Kidney (tissue), 14 donors: ENCODE results near the gene SNX11. TPM values are rescaled to one million over a fixed set of nuclear protein-coding genes. Genes with fewer than 3 reads are reported as not detected.
A peak's percentile ranks its signal among the peaks of the same experiment; 100 is the strongest.

ENCODE experiments used
- DNase-seq, 5 donors: peaks; one replicate each; pipeline ENCODE4 v3.0.0-alpha.2; 2013 to 2020
- FAIRE-seq: peaks from 2 replicates; lab custom pipeline; 2012; peaks lifted over from hg19 to GRCh38; lab: Jason Lieb, UNC
- H3K27ac ChIP-seq, 2 donors: one replicate each; pipeline ENCODE4 v1.7.0; 2013; ENCODE audit warnings: low read depth in 2 of 2, low read length in 2 of 2, inconsistent platforms in 1 of 2
- H3K27me3 ChIP-seq: one replicate; pipeline ENCODE4 v1.7.1; 2013; ENCODE audit warnings: low read length, inconsistent platforms; ENCODE audit not compliant: control insufficient read depth, insufficient read depth
- H3K36me3 ChIP-seq, 3 donors: one replicate each; pipeline versions ENCODE4 v1.7.0 to v1.7.1; 2013; ENCODE audit warnings: low read length in 3 of 3, control low read depth in 1 of 3, inconsistent platforms in 1 of 3; ENCODE audit not compliant: insufficient read depth in 3 of 3, control insufficient read depth in 2 of 3
- H3K4me1 ChIP-seq, 3 donors: one replicate each; pipeline versions ENCODE4 v1.7.0 to v1.7.1; 2013; ENCODE audit warnings: low read length in 3 of 3, inconsistent platforms in 1 of 3, low read depth in 1 of 3; ENCODE audit not compliant: control insufficient read depth in 2 of 3, insufficient read depth in 2 of 3
- H3K4me3 ChIP-seq, 3 donors: one replicate each; pipeline versions ENCODE4 v1.7.0 to v1.8.1; 2013; ENCODE audit warnings: low read length in 3 of 3, control low read depth in 1 of 3, inconsistent platforms in 1 of 3
- H3K9ac ChIP-seq, 3 donors: one replicate each; pipeline versions ENCODE4 v1.7.0 to v1.7.1; 2013; ENCODE audit warnings: low read length in 3 of 3, control low read depth in 1 of 3, inconsistent platforms in 1 of 3
- H3K9me3 ChIP-seq, 3 donors: one replicate each; pipeline versions ENCODE4 v1.7.0 to v1.7.1; 2013; ENCODE audit warnings: low read length in 3 of 3, control low read depth in 1 of 3, inconsistent platforms in 1 of 3; ENCODE audit not compliant: control insufficient read depth in 2 of 3, insufficient read depth in 1 of 3
- intact Hi-C: fragments of 100-400 bp; cut with DNase I; formaldehyde crosslinking; loops from one replicate; pipeline ENCODE4 v1.11.1; 2022
- polyA plus RNA-seq: library from polyadenylated mRNA; stranded (reverse); fragments of 350-450 nt; fragmentation: Illumina TruSeq; extraction: RNeasy Lipid Tissue Mini Kit (QIAGEN cat#74804); gene quantifications from one replicate; pipeline ENCODE4 v1.2.3, GENCODE V29; 2014; ENCODE audit warnings: low read depth, low replicate concordance; ENCODE audit not compliant: insufficient read depth
- total RNA-seq: library from RNA; stranded (reverse); fragmentation: NEBNext Ultra II Directional; extraction: Animal tissue kit (Norgen Biotek cat#: 25700); gene quantifications from one replicate; pipeline ENCODE4 v1.2.1, GENCODE V29; 2021
- TF ChIP-seq, protein P1 (sequence below): IDR thresholded peaks from 3 replicates; pipeline ENCODE4 v1.5.1; 2012; ENCODE audit warnings: mild to moderate bottlenecking, moderate library complexity, borderline replicate concordance; ENCODE audit not compliant: insufficient read depth; ENCODE audit errors: extremely low read depth
- donor health status: control.
- donor health status: control.
- donor health status: control.
- donor health status: control.
- donor health status: control.
- donor health status: DM: yes; HTN: yes; CAD: no.
- donor health status: Normal renal cell carcinoma (clear cell type).

SNX11 gene
- total and polyA plus RNA-seq, 2 donors from 2014 or later, result 22.4 to 25.3 TPM

DNA sequence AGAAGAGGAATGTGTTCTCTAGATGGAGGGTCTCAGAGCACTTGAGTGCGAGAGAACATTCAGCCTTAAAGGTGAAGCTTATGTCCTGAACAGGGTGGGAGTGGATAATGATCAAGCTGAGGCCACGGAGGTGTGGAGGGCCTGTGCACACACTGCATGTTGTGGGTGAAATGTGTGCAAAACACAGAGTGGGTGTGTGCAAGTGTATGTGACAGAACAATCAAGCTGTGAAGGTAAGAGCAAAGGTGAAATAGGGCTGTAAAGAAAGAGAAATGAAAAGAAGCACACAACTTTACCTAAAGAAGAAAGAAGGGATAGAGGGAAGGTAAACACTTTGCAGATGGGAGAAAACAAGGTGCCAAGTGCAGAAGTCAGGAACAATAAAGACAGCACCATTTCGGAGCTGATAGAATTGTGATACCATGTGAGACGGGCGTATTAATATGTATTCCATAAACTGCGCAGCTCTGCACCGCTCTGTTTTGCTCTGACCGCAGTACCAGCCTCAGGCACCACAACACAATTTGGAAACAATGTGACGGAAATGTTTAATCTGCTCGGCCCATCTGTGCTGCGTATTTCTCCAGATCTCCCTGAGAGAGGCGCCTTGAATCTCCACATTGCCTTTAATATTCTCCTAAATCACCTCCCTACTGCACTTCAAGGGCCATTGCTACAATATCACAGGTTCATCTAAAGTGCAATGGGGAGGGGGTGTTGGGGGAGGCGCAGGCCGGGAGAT lies 40.6 kb downstream of the SNX11 start:
- H3K27me3 ChIP-seq, result peaks cover 13% of the 10 kb centered on the region
- H3K27ac ChIP-seq, result no peak overlapping the region
- TF ChIP-seq, protein P1, sequence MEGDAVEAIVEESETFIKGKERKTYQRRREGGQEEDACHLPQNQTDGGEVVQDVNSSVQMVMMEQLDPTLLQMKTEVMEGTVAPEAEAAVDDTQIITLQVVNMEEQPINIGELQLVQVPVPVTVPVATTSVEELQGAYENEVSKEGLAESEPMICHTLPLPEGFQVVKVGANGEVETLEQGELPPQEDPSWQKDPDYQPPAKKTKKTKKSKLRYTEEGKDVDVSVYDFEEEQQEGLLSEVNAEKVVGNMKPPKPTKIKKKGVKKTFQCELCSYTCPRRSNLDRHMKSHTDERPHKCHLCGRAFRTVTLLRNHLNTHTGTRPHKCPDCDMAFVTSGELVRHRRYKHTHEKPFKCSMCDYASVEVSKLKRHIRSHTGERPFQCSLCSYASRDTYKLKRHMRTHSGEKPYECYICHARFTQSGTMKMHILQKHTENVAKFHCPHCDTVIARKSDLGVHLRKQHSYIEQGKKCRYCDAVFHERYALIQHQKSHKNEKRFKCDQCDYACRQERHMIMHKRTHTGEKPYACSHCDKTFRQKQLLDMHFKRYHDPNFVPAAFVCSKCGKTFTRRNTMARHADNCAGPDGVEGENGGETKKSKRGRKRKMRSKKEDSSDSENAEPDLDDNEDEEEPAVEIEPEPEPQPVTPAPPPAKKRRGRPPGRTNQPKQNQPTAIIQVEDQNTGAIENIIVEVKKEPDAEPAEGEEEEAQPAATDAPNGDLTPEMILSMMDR, result no peak
- no peak for FAIRE-seq
- H3K36me3 ChIP-seq, result peaks cover 0 to 2% (median 0%) of the 10 kb centered on the region in 3 donors
- DNase-seq, result no peak
- H3K4me3 ChIP-seq, result no peak overlapping the region
- peaks cover 0 to 3% (median 0%) of the 10 kb centered on the region in 3 donors for H3K4me1 ChIP-seq
- H3K9ac ChIP-seq, result no peak overlapping the region
- intact Hi-C loops, result no loop called here
- no peaks in the 10 kb centered on the region for H3K9me3 ChIP-seq

DNA sequence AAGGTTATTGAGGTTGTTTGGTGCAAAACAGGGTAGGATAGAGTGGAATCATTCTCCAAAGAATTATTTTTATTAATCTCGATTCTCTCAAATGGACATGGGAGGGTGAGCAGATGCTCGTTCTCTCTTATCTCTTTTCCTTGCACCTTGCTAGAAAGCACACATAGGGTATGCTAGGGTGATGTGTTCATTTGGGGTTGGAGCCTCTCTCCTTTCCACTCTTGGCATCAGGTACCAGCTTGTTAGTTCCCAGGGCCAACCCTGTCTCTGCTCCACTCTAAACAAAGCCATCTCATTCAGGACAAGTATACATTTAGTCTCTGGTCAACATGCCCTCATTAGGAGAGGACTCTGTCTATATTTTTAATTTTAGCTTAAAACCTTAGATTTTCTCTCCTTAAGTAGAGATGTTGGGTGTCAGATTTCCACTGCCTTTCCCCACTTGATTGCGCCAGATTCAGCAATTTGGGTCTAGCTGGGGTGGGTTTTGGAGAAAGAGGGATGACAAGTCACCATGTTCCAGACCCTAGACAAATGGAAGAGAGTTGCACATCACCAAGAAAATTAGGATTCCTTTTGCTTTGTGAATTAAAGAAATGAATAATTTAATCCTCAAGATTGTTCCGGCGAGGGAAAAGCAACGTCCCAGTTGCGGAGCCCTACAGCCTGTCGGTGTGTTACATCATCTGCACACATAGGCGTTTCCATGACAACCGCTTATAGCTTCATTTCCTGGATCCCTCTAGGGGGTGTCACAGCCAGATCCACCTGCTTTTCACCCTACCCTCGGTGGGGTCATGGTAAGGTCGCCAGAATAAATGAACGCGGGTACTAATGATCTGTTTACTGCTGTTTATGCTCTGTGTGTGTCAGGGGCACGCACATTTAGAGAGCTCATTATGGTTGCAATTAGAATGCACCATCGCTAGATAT lies 41.6 kb downstream of the SNX11 start:
- no peak overlapping the region for H3K27ac ChIP-seq
- peaks cover 13% of the 10 kb centered on the region for H3K27me3 ChIP-seq
- DNase-seq, result peak in 4 of 5 donors; percentile 69 to 81 (median 72)
- FAIRE-seq, result no peak
- no peak overlapping the region for H3K4me3 ChIP-seq
- intact Hi-C loops, result no loop called here
- TF ChIP-seq, protein P1, result no peak
- H3K9ac ChIP-seq, result no peak overlapping the region
- no peaks in the 10 kb centered on the region for H3K9me3 ChIP-seq
- H3K36me3 ChIP-seq, result peaks cover 0 to 2% (median 0%) of the 10 kb centered on the region in 3 donors
- peaks cover 0 to 3% (median 0%) of the 10 kb centered on the region in 3 donors for H3K4me1 ChIP-seq

DNA sequence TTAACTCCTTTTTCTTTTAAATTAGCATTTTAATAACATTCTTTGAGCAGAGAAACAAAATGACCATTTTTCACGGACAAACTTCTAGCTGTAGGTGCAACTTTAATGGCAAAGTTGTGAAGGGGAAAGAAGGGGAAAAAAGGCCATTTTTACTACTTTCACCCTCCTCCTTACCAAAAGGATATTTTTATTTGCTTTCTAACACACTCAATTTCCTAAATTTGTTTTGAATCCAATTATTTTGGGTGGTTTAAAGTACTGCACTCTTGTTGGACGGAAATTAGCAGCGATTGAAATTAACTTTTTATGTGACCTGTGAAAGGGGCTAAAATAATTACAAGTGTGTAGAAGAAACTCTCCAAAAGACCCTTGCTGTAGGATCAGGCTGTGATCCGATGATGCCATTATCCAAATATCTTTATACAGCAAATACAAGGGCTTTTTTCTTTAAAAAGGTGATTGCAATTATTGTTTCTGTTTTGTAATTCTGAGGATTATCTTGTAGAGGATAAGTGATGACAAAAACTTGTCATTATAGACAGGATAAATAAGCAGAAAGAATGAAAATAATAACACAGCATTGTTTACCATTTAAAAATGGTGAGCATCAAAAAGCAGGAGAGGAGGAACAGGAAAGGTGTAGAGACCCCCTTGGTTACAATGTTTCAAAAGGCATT lies 42.4 kb downstream of the SNX11 start:
- H3K4me1 ChIP-seq, result peaks cover 0 to 3% (median 0%) of the 10 kb centered on the region in 3 donors
- DNase-seq, result no peak
- no peak overlapping the region for H3K27ac ChIP-seq
- FAIRE-seq, result no peak
- no peak overlapping the region for H3K9ac ChIP-seq
- TF ChIP-seq, protein P1, result no peak
- peaks cover 13% of the 10 kb centered on the region for H3K27me3 ChIP-seq
- intact Hi-C loops, result no loop called here
- H3K4me3 ChIP-seq, result no peak overlapping the region
- no peaks in the 10 kb centered on the region for H3K9me3 ChIP-seq
- peaks cover 0 to 2% (median 0%) of the 10 kb centered on the region in 3 donors for H3K36me3 ChIP-seq
